Activated T-cell treated with anti-CD3 and anti-CD28 coated beads, Interleukin-2, amount 50 U/mL, for 24 hours (primary cell): ENCODE data around the gene NCKAP5.

Experiments
- DNase-seq: peaks from one replicate; pipeline ENCODE4 v3.0.0-alpha.2; 2020
- H3K27ac Mint-ChIP-seq: 2 replicates; pipeline ENCODE4 v1.8.0; 2020; ENCODE audit warnings: mild to moderate bottlenecking, mixed read lengths
- H3K27me3 Mint-ChIP-seq: 2 replicates; pipeline ENCODE4 v1.8.0; 2020; ENCODE audit warnings: mixed read lengths
- H3K36me3 Mint-ChIP-seq: 2 replicates; pipeline ENCODE4 v1.8.0; 2020; ENCODE audit warnings: low read depth, mixed read lengths
- H3K4me1 Mint-ChIP-seq: 2 replicates; pipeline ENCODE4 v1.8.0; 2020; ENCODE audit warnings: low read depth, mixed read lengths
- H3K4me3 Mint-ChIP-seq: 2 replicates; pipeline ENCODE4 v1.8.0; 2020; ENCODE audit warnings: mild to moderate bottlenecking, moderate library complexity, mixed read lengths
- H3K9me3 Mint-ChIP-seq: 2 replicates; pipeline ENCODE4 v1.8.0; 2020; ENCODE audit warnings: mixed read lengths

Gene NCKAP5

DNA sequence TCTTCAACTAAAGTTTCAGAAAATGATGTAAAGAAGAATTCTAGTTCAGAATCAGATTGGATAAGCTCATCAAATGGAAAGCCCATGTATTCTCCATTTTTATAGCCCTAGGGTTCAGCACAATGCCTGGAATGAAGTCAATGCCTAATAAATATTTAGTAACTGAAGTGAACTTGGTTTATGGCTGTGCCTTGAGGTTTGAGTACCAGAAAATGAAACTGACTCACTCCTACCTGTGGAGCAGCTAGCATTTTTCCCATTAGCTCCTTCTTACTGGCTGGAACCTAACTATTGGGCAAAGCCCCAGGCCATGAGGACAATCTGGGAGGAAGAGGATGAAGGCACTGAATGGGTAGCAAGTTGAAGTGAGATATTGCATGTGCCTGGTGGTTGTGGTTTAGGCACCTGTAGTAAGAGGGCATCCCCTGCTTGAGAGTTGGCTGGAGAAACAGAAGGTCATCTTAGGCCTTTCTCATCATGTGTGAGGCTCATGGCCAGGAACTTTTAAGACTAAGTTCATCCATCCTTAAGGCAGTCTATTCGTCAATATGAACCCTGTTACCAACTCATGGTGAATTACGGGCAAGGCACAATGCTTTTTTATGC is 813.3 kb downstream of the NCKAP5 start:
- peaks cover 4% of the 10 kb centered on the region for H3K9me3 Mint-ChIP-seq

GRCh38 chr2:132754392-132754791 is 813.9 kb downstream of the NCKAP5 start:
- DNase-seq: no peak
- Mint-ChIP-seq H3K9me3 (peaks cover 4% of the 10 kb centered on the region), H3K27me3 (no peaks in the 10 kb centered on the region), H3K4me1 (no peaks in the 10 kb centered on the region), H3K4me3 (no peak overlapping the region), H3K27ac (no peak overlapping the region), H3K36me3 (no peaks in the 10 kb centered on the region)

More for the DNA sequence above, 813.3 kb downstream of the NCKAP5 start:
- H3K4me1 Mint-ChIP-seq: no peaks in the 10 kb centered on the region
- no peak overlapping the region for H3K27ac Mint-ChIP-seq
- DNase-seq: no peak
- no peak overlapping the region for H3K4me3 Mint-ChIP-seq
- no peaks in the 10 kb centered on the region for H3K27me3 Mint-ChIP-seq
- no peaks in the 10 kb centered on the region for H3K36me3 Mint-ChIP-seq

DNA sequence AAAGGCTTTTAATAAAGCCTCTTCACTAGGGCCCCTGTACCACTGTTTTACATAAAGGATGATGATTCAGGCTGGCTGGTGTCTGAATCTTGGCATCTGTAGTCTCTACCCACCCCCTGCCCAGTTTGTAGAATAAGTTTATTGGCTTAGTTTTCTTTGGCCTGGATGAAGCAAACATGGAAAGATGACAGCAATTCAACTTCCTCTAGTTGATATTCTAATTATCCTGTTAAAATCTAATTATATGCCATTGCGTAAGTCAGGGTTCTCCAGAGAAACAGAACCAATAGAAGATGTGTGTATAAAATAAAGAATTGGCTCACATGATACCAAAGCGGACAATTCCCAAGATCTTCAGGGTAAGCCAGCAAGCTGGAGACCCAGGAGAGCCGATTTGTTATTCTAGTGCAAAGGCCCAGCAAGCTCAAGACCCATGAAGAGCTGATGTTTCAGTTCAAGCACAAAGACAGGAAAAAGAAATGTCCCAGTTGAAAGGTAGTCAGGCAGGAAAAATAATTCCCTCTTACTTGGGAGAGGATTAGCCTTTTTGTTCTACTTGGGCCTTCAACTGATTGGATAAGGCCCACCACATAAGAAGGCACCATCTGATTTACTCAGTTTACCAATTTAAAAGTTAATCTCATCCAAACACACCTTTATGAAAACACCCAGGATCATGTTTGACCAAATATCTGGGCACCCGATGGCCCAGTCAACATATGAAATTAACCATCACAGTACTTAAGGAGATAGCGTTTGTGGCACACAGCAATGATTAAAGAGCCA is 815.6 kb downstream of the NCKAP5 start:
- H3K27me3 Mint-ChIP-seq: no peaks in the 10 kb centered on the region

DNA sequence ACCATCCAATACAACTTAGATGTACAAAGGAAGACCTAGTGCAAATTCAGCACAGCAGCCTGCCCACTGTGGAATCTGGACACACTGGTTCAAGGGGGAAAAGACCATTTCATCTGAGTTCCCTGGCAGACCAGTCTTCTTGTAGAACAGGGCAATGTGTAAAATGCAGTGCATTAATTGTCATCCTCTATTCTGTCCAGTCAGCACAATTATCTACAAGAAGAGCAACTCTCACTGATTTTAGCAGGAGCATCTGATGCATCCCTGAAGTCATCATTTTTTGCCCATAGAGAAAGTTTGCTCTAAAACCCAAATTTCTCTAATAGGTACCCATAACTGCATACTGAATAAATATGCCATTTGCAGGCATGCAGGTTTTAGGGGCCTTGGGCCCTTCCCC is 816.4 kb downstream of the NCKAP5 start:
- H3K27me3 Mint-ChIP-seq: no peaks in the 10 kb centered on the region

More for the DNA sequence above, 815.6 kb downstream of the NCKAP5 start:
- DNase-seq: no peak
- no peaks in the 10 kb centered on the region for H3K4me1 Mint-ChIP-seq
- H3K4me3 Mint-ChIP-seq: no peak overlapping the region
- no peak overlapping the region for H3K27ac Mint-ChIP-seq
- no peaks in the 10 kb centered on the region for H3K36me3 Mint-ChIP-seq
- peaks cover 2% of the 10 kb centered on the region for H3K9me3 Mint-ChIP-seq

DNA sequence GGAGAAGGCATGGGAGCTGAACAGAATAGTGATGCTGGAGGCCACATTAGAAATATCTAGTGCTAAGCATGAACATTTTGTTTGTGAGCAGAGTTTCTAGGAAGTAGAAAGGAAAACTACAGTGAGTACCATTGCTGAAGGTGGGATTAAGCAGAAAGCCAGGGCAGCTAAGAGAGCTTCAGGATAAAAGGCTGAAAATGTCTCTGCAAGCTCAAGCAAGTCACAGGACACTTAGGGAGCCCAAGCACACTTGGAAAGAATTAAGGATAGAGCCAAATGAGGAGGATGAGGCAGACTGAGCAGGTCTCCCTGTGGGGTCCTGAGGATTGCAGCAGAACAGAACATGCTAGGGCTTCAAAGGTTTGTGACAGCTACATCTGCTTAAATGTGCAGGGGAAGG is 817.7 kb downstream of the NCKAP5 start:
- Mint-ChIP-seq H3K9me3 (peaks cover 2% of the 10 kb centered on the region), H3K27ac (no peak overlapping the region), H3K27me3 (no peaks in the 10 kb centered on the region), H3K4me3 (no peak overlapping the region), H3K4me1 (no peaks in the 10 kb centered on the region), H3K36me3 (no peaks in the 10 kb centered on the region)
- no peak for DNase-seq

More for the DNA sequence above, 816.4 kb downstream of the NCKAP5 start:
- Mint-ChIP-seq H3K36me3 (no peaks in the 10 kb centered on the region), H3K4me3 (no peak overlapping the region), H3K9me3 (peaks cover 2% of the 10 kb centered on the region), H3K4me1 (no peaks in the 10 kb centered on the region), H3K27ac (no peak overlapping the region)
- no peak for DNase-seq

- no peaks in the 10 kb centered on the region for H3K27me3 Mint-ChIP-seq
- H3K27ac Mint-ChIP-seq: no peak overlapping the region
- H3K4me1 Mint-ChIP-seq: no peaks in the 10 kb centered on the region
- peaks cover 9% of the 10 kb centered on the region for H3K9me3 Mint-ChIP-seq
- no peak overlapping the region for H3K4me3 Mint-ChIP-seq
- no peaks in the 10 kb centered on the region for H3K36me3 Mint-ChIP-seq
- no peak for DNase-seq
Measured at GRCh38 chr2:132747046-132747445, 821.2 kb downstream of the NCKAP5 start.

GRCh38 chr2:132741754-132742153 is 826.5 kb downstream of the NCKAP5 start:
- H3K4me1 Mint-ChIP-seq: no peaks in the 10 kb centered on the region
- no peaks in the 10 kb centered on the region for H3K36me3 Mint-ChIP-seq
- DNase-seq: no peak
- H3K27me3 Mint-ChIP-seq: no peaks in the 10 kb centered on the region
- no peak overlapping the region for H3K27ac Mint-ChIP-seq
- no peak overlapping the region for H3K4me3 Mint-ChIP-seq
- H3K9me3 Mint-ChIP-seq: peaks cover 11% of the 10 kb centered on the region

GRCh38 chr2:132740081-132740720 is 828.1 kb downstream of the NCKAP5 start:
- H3K27ac Mint-ChIP-seq: no peak overlapping the region
- peaks cover 13% of the 10 kb centered on the region for H3K9me3 Mint-ChIP-seq
- no peak overlapping the region for H3K4me3 Mint-ChIP-seq
- no peaks in the 10 kb centered on the region for H3K36me3 Mint-ChIP-seq
- DNase-seq: no peak
- H3K27me3 Mint-ChIP-seq: no peaks in the 10 kb centered on the region
- no peaks in the 10 kb centered on the region for H3K4me1 Mint-ChIP-seq

GRCh38 chr2:132738223-132738622 is 830.0 kb downstream of the NCKAP5 start:
- Mint-ChIP-seq H3K9me3 (peaks cover 7% of the 10 kb centered on the region), H3K27me3 (no peaks in the 10 kb centered on the region)

GRCh38 chr2:132736059-132736458 is 832.2 kb downstream of the NCKAP5 start:
- Mint-ChIP-seq H3K27me3 (no peaks in the 10 kb centered on the region), H3K4me3 (no peak overlapping the region), H3K9me3 (peaks cover 2% of the 10 kb centered on the region), H3K27ac (no peak overlapping the region), H3K36me3 (no peaks in the 10 kb centered on the region), H3K4me1 (no peaks in the 10 kb centered on the region)
- DNase-seq: no peak

More at GRCh38 chr2:132738223-132738622, 830.0 kb downstream of the NCKAP5 start:
- H3K36me3 Mint-ChIP-seq: no peaks in the 10 kb centered on the region
- H3K27ac Mint-ChIP-seq: no peak overlapping the region
- DNase-seq: no peak
- no peaks in the 10 kb centered on the region for H3K4me1 Mint-ChIP-seq
- H3K4me3 Mint-ChIP-seq: no peak overlapping the region

- Mint-ChIP-seq H3K4me1 (no peaks in the 10 kb centered on the region), H3K36me3 (no peaks in the 10 kb centered on the region), H3K27ac (no peak overlapping the region), H3K27me3 (no peaks in the 10 kb centered on the region), H3K9me3 (peaks cover 2% of the 10 kb centered on the region), H3K4me3 (no peak overlapping the region)
- no peak for DNase-seq
Measured at GRCh38 chr2:132734961-132735360, 833.3 kb downstream of the NCKAP5 start.

DNA sequence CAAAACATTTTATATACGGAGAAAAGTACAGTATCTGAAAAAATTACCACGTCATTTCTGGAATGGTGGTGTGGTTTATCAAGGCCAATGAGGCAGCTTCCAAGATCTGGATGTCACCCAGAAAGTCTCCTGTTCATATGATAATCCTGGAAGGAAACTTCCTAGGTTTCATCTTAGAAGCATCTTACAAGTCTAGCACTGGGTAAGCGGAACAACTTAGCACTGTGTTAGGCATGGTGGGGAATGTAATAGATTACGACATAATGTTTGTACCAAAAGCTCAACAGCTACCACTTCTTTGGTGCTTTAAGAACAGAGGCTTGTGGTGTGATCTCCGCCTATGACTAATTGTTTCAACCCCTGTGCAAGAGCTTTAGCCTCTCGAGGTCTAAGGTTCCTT is 835.2 kb downstream of the NCKAP5 start:
- no peaks in the 10 kb centered on the region for H3K36me3 Mint-ChIP-seq
- H3K4me1 Mint-ChIP-seq: no peaks in the 10 kb centered on the region
- H3K27me3 Mint-ChIP-seq: no peaks in the 10 kb centered on the region
- H3K27ac Mint-ChIP-seq: no peak overlapping the region
- no peak overlapping the region for H3K4me3 Mint-ChIP-seq
- DNase-seq: no peak
- H3K9me3 Mint-ChIP-seq: peaks cover 2% of the 10 kb centered on the region

DNA sequence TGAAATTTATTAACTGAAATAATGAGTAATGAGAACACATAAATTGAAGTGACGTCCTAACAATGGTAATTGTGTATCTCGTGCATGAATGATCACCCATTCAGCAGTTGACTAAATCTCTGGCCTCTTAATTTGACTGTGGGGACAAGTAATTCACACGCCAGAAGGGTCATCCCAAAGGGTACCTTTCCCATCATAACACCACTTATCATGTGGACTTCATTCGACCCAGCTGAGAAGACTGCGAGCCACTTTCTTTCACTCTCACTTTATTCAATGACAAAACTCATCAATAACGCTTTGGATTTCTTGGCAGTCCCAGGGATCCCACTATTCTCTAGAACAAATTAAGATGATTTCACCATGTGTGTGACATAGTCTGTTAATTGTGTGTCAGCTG is 835.6 kb downstream of the NCKAP5 start:
- Mint-ChIP-seq H3K9me3 (peaks cover 2% of the 10 kb centered on the region), H3K27me3 (no peaks in the 10 kb centered on the region), H3K27ac (no peak overlapping the region), H3K4me1 (no peaks in the 10 kb centered on the region), H3K36me3 (no peaks in the 10 kb centered on the region), H3K4me3 (no peak overlapping the region)
- no peak for DNase-seq

DNA sequence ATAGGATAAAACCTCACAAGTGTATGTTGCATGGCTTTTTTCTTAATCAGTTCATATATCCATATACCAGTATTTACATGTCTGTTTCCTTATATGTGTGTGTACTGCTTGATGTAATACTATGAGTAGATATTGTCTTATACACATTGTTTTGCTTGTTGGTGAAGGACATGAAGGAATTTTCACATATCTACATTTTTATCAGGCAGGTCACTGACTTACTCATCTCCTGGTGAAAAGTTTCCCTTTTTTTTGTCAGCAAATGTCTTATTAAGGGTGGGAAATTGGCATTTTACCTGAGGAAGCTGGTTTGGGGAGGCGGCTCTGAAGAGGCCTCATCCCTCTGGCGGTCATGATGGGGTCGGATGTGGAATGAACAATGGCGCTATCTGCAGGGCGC is 836.8 kb downstream of the NCKAP5 start:
- H3K27ac Mint-ChIP-seq: no peak overlapping the region
- no peaks in the 10 kb centered on the region for H3K4me1 Mint-ChIP-seq

GRCh38 chr2:132730611-132731010 is 837.7 kb downstream of the NCKAP5 start:
- no peak overlapping the region for H3K4me3 Mint-ChIP-seq
- H3K4me1 Mint-ChIP-seq: no peaks in the 10 kb centered on the region
- H3K27me3 Mint-ChIP-seq: no peaks in the 10 kb centered on the region
- no peak overlapping the region for H3K27ac Mint-ChIP-seq
- no peak for DNase-seq
- peaks cover 1% of the 10 kb centered on the region for H3K9me3 Mint-ChIP-seq
- H3K36me3 Mint-ChIP-seq: no peaks in the 10 kb centered on the region

More for the DNA sequence above, 836.8 kb downstream of the NCKAP5 start:
- no peaks in the 10 kb centered on the region for H3K27me3 Mint-ChIP-seq
- no peaks in the 10 kb centered on the region for H3K36me3 Mint-ChIP-seq
- H3K9me3 Mint-ChIP-seq: peaks cover 2% of the 10 kb centered on the region
- no peak overlapping the region for H3K4me3 Mint-ChIP-seq
- no peak for DNase-seq
